PC-9 (cell line): ENCODE measurements around the gene RAB20. TPM values are rescaled to one million over a fixed set of nuclear protein-coding genes. Genes with fewer than 3 reads are reported as not detected.

Experiments
- BruUV-seq: library from RNA; stranded (reverse); fragments of 400-500 nt; replicated peaks from 2 replicates; lab custom pipeline; 2021; lab: Mats Ljungman, UMichigan
- CTCF ChIA-PET: fragments of 300-600 bp; sonication (Branson Sonifier 250); formaldehyde crosslinking; loops from one replicate; lab custom pipeline; 2022; ENCODE audit warnings: antibody characterized with exemption; lab: Charles Lee
- POLR2A ChIA-PET: fragments of 300-600 bp; sonication (Branson Sonifier 250); formaldehyde crosslinking; loops from one replicate; lab custom pipeline; 2022; ENCODE audit warnings: antibody characterized with exemption; ENCODE audit not compliant: unreplicated experiment; lab: Charles Lee
- DNase-seq, 2 experiments: peaks; one replicate each; pipeline versions ENCODE4 v3.0.0 to v3.0.0-alpha.2; 2015 to 2022; ENCODE audit warnings: mixed read lengths in 1 of 2
- H2AFZ ChIP-seq: fragments of 200-600 bp; sonication (generic); 2 replicates; pipeline ENCODE4 v1.8.1; 2017; ENCODE audit warnings: antibody characterized with exemption
- H3F3A ChIP-seq: fragments of 200-600 bp; sonication (generic); 2 replicates; pipeline ENCODE4 v1.8.1; 2017; ENCODE audit warnings: antibody characterized with exemption, mild to moderate bottlenecking, low read depth; ENCODE audit not compliant: insufficient read depth
- H3K27ac ChIP-seq: fragments of 200-600 bp; sonication (generic); 2 replicates; pipeline ENCODE4 v1.6.1; 2016; ENCODE audit warnings: mixed run types
- H3K27me3 ChIP-seq: fragments of 200-600 bp; sonication (generic); 2 replicates; pipeline ENCODE4 v1.6.1; 2016; ENCODE audit warnings: low read depth, mixed run types; ENCODE audit not compliant: insufficient read depth
- H3K36me3 ChIP-seq: fragments of 200-600 bp; sonication (generic); 2 replicates; pipeline ENCODE4 v1.6.1; 2016; ENCODE audit warnings: low read depth, mixed run types
- H3K4me1 ChIP-seq: fragments of 200-600 bp; sonication (generic); replicated peaks from 2 replicates; pipeline ENCODE4 v1.6.1; 2016; ENCODE audit warnings: mixed run types; ENCODE audit not compliant: insufficient read depth
- H3K4me2 ChIP-seq: fragments of 200-600 bp; sonication (generic); 2 replicates; pipeline ENCODE4 v1.6.1; 2017; ENCODE audit warnings: mixed run types
- H3K4me3 ChIP-seq: fragments of 200-600 bp; sonication (generic); 2 replicates; pipeline ENCODE4 v1.6.1; 2016; ENCODE audit warnings: mixed run types
- H3K79me2 ChIP-seq: fragments of 200-600 bp; sonication (generic); 2 replicates; pipeline ENCODE4 v1.6.1; 2017; ENCODE audit warnings: low read depth, mixed run types
- H3K9me2 ChIP-seq: fragments of 200-600 bp; sonication (generic); 2 replicates; pipeline ENCODE4 v1.8.1; 2017; ENCODE audit warnings: mild to moderate bottlenecking; ENCODE audit not compliant: insufficient read depth
- H3K9me3 ChIP-seq: fragments of 200-600 bp; sonication (generic); 2 replicates; pipeline ENCODE4 v1.8.1; 2016; ENCODE audit warnings: low read depth; ENCODE audit not compliant: insufficient read depth
- H4K20me1 ChIP-seq: fragments of 200-600 bp; sonication (generic); 2 replicates; pipeline ENCODE4 v1.8.1; 2017; ENCODE audit not compliant: insufficient read depth
- CTCF ChIP-seq: fragments of 200-600 bp; sonication (generic); conservative IDR thresholded peaks from 2 replicates; pipeline ENCODE4 v1.6.1; 2017; ENCODE audit warnings: mixed run types, antibody characterized with exemption, mild to moderate bottlenecking, moderate library complexity
- EZH2 ChIP-seq: fragments of 200-600 bp; sonication (generic); IDR thresholded peaks from 2 replicates; pipeline ENCODE4 v1.8.0; 2017; ENCODE audit warnings: antibody characterized with exemption, low read depth
- intact Hi-C: fragments of 100-400 bp; cut with micrococcal nuclease; formaldehyde crosslinking; loops from one replicate; pipeline ENCODE4 v1.10.0; 2022; ENCODE audit not compliant: unreplicated experiment
- total RNA-seq: library from RNA; stranded (reverse); gene quantifications from 2 replicates; pipeline ENCODE4 v1.2.3, GENCODE V29; 2021

The RAB20 gene
- total RNA-seq, 1 experiment from 2014 or later: 31.9 TPM

GRCh38 chr13:110592665-110593064 lies 31.1 kb upstream of the RAB20 start:
- Histone ChIP-seq H3F3A (peaks cover 13% of the 10 kb centered on the region), H3K79me2 (no peaks in the 10 kb centered on the region), H3K9me2 (no peaks in the 10 kb centered on the region), H3K4me2 (no peak overlapping the region), H3K4me3 (no peak overlapping the region), H3K36me3 (no peaks in the 10 kb centered on the region), H4K20me1 (no peaks in the 10 kb centered on the region), H2AFZ (no peak overlapping the region), H3K4me1 (peaks cover 31% of the 10 kb centered on the region), H3K9me3 (no peaks in the 10 kb centered on the region), H3K27ac (no peak overlapping the region), H3K27me3 (no peaks in the 10 kb centered on the region)
- POLR2A ChIA-PET: no interaction called here
- no peak for DNase-seq
- CTCF ChIA-PET: no interaction called here
- BruUV-seq: no TSS peak
- TF ChIP-seq CTCF: no peak
- no peak for TF ChIP-seq EZH2
- intact Hi-C loops: loop anchor here (1.0 to 10.0 kb wide), 4 partner anchors 122 to 460 kb away; partner anchors contain the start of gene ING1

- Histone ChIP-seq H3K4me1 (peaks cover 20% of the 10 kb centered on the region), H3K4me2 (peak overlapping the region; percentile 41), H3K27ac (0 out of 2 replicates have a peak overlapping the region, but pooled peaks have one; percentile 8), H3K79me2 (no peaks in the 10 kb centered on the region), H3K27me3 (no peaks in the 10 kb centered on the region), H3F3A (peaks cover 13% of the 10 kb centered on the region), H3K9me2 (no peaks in the 10 kb centered on the region), H4K20me1 (no peaks in the 10 kb centered on the region), H2AFZ (0 out of 2 replicates have a peak overlapping the region, but pooled peaks have one; percentile 4), H3K9me3 (no peaks in the 10 kb centered on the region), H3K4me3 (no peak overlapping the region), H3K36me3 (no peaks in the 10 kb centered on the region)
- TF ChIP-seq CTCF: no peak
- intact Hi-C loops: loop anchor here (1.0 to 10.0 kb wide), 6 partner anchors 25 to 462 kb away; partner anchors contain the start of genes ING1 and NAXD
- BruUV-seq: no TSS peak
- DNase-seq: peak; percentile 84 to 93
- POLR2A ChIA-PET: interaction anchor here (0.6 to 1.1 kb wide), 2 partner anchors 65 to 122 kb away, joined by 3 to 5 read pairs; no protein-coding TSS in a partner anchor
- CTCF ChIA-PET: interaction anchor here (0.9 kb wide), 1 partner anchor 135 kb away, joined by 3 read pairs; no protein-coding TSS in a partner anchor
These were observed 29.1 kb upstream of the RAB20 start for GRCh38 chr13:110590577-110590976.

- CTCF ChIA-PET: interaction anchor here (0.7 to 0.9 kb wide), 3 partner anchors 50 to 413 kb away, joined by 3 to 5 read pairs (median 4); no protein-coding TSS in a partner anchor
- intact Hi-C loops: loop anchor here (1.0 to 10.0 kb wide), 6 partner anchors 25 to 462 kb away; partner anchors contain the start of genes ING1 and NAXD
- Histone ChIP-seq H3K4me1 (peaks cover 20% of the 10 kb centered on the region), H3K4me2 (peak overlapping the region; percentile 41), H3K9me3 (no peaks in the 10 kb centered on the region), H2AFZ (0 out of 2 replicates have a peak overlapping the region, but pooled peaks have one; percentile 4), H3F3A (peaks cover 13% of the 10 kb centered on the region), H4K20me1 (no peaks in the 10 kb centered on the region), H3K27ac (peak overlapping the region; percentile 8; the same call in 1 of the 2 replicates), H3K4me3 (no peak overlapping the region), H3K79me2 (no peaks in the 10 kb centered on the region), H3K9me2 (no peaks in the 10 kb centered on the region), H3K36me3 (no peaks in the 10 kb centered on the region), H3K27me3 (no peaks in the 10 kb centered on the region)
- no TSS peak for BruUV-seq
- POLR2A ChIA-PET: no interaction called here
- no peak for TF ChIP-seq EZH2
- no peak for TF ChIP-seq CTCF
- DNase-seq: no peak
These were observed 28.4 kb upstream of the RAB20 start for GRCh38 chr13:110589793-110590390.
